ENCODE measurements around the gene NTHL1. TPM values are rescaled to one million over a fixed set of nuclear protein-coding genes. Genes with fewer than 3 reads are reported as not detected.

Gene NTHL1
- total and polyA plus RNA-seq, 3 experiments from 2014 or later, result 16.3 to 29.5 (median 28.7) TPM

- H3K27ac Mint-ChIP-seq, result no peak overlapping the region
- Histone ChIP-seq H3K9me3 (ENCODE audit: low read length) (no peaks in the 10 kb centered on the region), H3K27me3 (ENCODE audit: insufficient read depth, low read length, poor library complexity, severe bottlenecking) (no peaks in the 10 kb centered on the region), H3K4me1 (ENCODE audit: insufficient read depth, low read length) (no peaks in the 10 kb centered on the region), H3K36me3 (ENCODE audit: insufficient read depth, low read length) (no peaks in the 10 kb centered on the region), H3K27ac (ENCODE audit: low read depth, low read length) (no peak overlapping the region), H3K4me3 (ENCODE audit: low read length) (no peak overlapping the region)
- DNase-seq, result no peak
- no peaks in the 10 kb centered on the region for H3K4me1 Mint-ChIP-seq
- ChIA-PET CTCF (no interaction called here), POLR2A (no interaction called here)
- no peaks in the 10 kb centered on the region for H3K9me3 Mint-ChIP-seq
- peaks cover 0 to 71% (median 3%) of the 10 kb centered on the region in 3 donors for H3K36me3 Mint-ChIP-seq
- H3K27me3 Mint-ChIP-seq, result no peaks in the 10 kb centered on the region
- no peak overlapping the region for H3K4me3 Mint-ChIP-seq
Observed at GRCh38 chr16:2091547-2092255, 44.1 kb upstream of the NTHL1 start.

- H3K4me3 Mint-ChIP-seq, result peak overlapping the region in 1 of 7 donors; percentile 48
- H3K36me3 Mint-ChIP-seq, result peaks cover 0 to 68% (median 3%) of the 10 kb centered on the region in 3 donors
- Histone ChIP-seq H3K9me3 (ENCODE audit: low read length) (no peaks in the 10 kb centered on the region), H3K27me3 (ENCODE audit: insufficient read depth, low read length, poor library complexity, severe bottlenecking) (no peaks in the 10 kb centered on the region), H3K4me3 (ENCODE audit: low read length) (no peak overlapping the region), H3K36me3 (ENCODE audit: insufficient read depth, low read length) (no peaks in the 10 kb centered on the region), H3K4me1 (ENCODE audit: insufficient read depth, low read length) (no peaks in the 10 kb centered on the region), H3K27ac (ENCODE audit: low read depth, low read length) (no peak overlapping the region)
- ChIA-PET POLR2A (no interaction called here), CTCF (no interaction called here)
- H3K27me3 Mint-ChIP-seq, result no peaks in the 10 kb centered on the region
- H3K27ac Mint-ChIP-seq, result no peak overlapping the region
- peak in 3 of 5 donors; percentile 26 to 38 (median 35) for DNase-seq
- no peaks in the 10 kb centered on the region for H3K9me3 Mint-ChIP-seq
- no peaks in the 10 kb centered on the region for H3K4me1 Mint-ChIP-seq
Observed at GRCh38 chr16:2090777-2091546, 43.3 kb upstream of the NTHL1 start.

GRCh38 chr16:2090481-2090776 is 42.8 kb upstream of the NTHL1 start:
- no peak overlapping the region for H3K27ac ChIP-seq (ENCODE audit: low read depth, low read length)
- ChIA-PET POLR2A (interaction anchor here (0.5 kb wide), 1 partner anchor 51 kb away, joined by 4 read pairs; no protein-coding TSS in a partner anchor), CTCF (no interaction called here)
- no peaks in the 10 kb centered on the region for H3K9me3 ChIP-seq (ENCODE audit: low read length)
- peaks cover 0 to 64% (median 2%) of the 10 kb centered on the region in 3 donors for H3K36me3 Mint-ChIP-seq
- H3K36me3 ChIP-seq (ENCODE audit: insufficient read depth, low read length), result no peaks in the 10 kb centered on the region
- no peaks in the 10 kb centered on the region for H3K9me3 Mint-ChIP-seq
- H3K27me3 ChIP-seq (ENCODE audit: insufficient read depth, low read length, poor library complexity, severe bottlenecking), result no peaks in the 10 kb centered on the region
- H3K4me1 ChIP-seq (ENCODE audit: insufficient read depth, low read length), result no peaks in the 10 kb centered on the region
- H3K4me3 ChIP-seq (ENCODE audit: low read length), result no peak overlapping the region
- no peaks in the 10 kb centered on the region for H3K4me1 Mint-ChIP-seq
- DNase-seq, result no peak
- no peak overlapping the region for H3K27ac Mint-ChIP-seq
- H3K27me3 Mint-ChIP-seq, result no peaks in the 10 kb centered on the region
- peak overlapping the region in 1 of 7 donors; percentile 48 for H3K4me3 Mint-ChIP-seq

GRCh38 chr16:2089706-2090480 is 42.3 kb upstream of the NTHL1 start:
- POLR2A ChIA-PET, result interaction anchor here (0.5 kb wide), 1 partner anchor 51 kb away, joined by 4 read pairs; no protein-coding TSS in a partner anchor
- Histone ChIP-seq H3K27me3 (ENCODE audit: insufficient read depth, low read length, poor library complexity, severe bottlenecking) (no peaks in the 10 kb centered on the region), H3K36me3 (ENCODE audit: insufficient read depth, low read length) (no peaks in the 10 kb centered on the region), H3K4me3 (ENCODE audit: low read length) (no peak overlapping the region), H3K4me1 (ENCODE audit: insufficient read depth, low read length) (no peaks in the 10 kb centered on the region), H3K9me3 (ENCODE audit: low read length) (no peaks in the 10 kb centered on the region), H3K27ac (ENCODE audit: low read depth, low read length) (no peak overlapping the region)
- CTCF ChIA-PET, result no interaction called here
- DNase-seq, result no peak
- no peaks in the 10 kb centered on the region for H3K9me3 Mint-ChIP-seq
- H3K36me3 Mint-ChIP-seq, result peaks cover 0 to 65% (median 2%) of the 10 kb centered on the region in 3 donors
- no peaks in the 10 kb centered on the region for H3K4me1 Mint-ChIP-seq
- no peak overlapping the region for H3K4me3 Mint-ChIP-seq
- peak overlapping the region in 1 of 8 donors; percentile 85 for H3K27ac Mint-ChIP-seq
- no peaks in the 10 kb centered on the region for H3K27me3 Mint-ChIP-seq

- no peak overlapping the region for H3K27ac ChIP-seq (ENCODE audit: low read depth, low read length)
- no peaks in the 10 kb centered on the region for H3K4me1 Mint-ChIP-seq
- H3K27ac Mint-ChIP-seq, result peak overlapping the region in 2 of 8 donors; percentile 16 to 75
- DNase-seq, result no peak
- ChIA-PET POLR2A (no interaction called here), CTCF (no interaction called here)
- no peaks in the 10 kb centered on the region for H3K4me1 ChIP-seq (ENCODE audit: insufficient read depth, low read length)
- H3K27me3 Mint-ChIP-seq, result no peaks in the 10 kb centered on the region
- H3K9me3 Mint-ChIP-seq, result no peaks in the 10 kb centered on the region
- no peaks in the 10 kb centered on the region for H3K36me3 ChIP-seq (ENCODE audit: insufficient read depth, low read length)
- no peak overlapping the region for H3K4me3 ChIP-seq (ENCODE audit: low read length)
- H3K36me3 Mint-ChIP-seq, result peaks cover 0 to 61% (median 2%) of the 10 kb centered on the region in 3 donors
- H3K4me3 Mint-ChIP-seq, result no peak overlapping the region
- no peaks in the 10 kb centered on the region for H3K9me3 ChIP-seq (ENCODE audit: low read length)
- H3K27me3 ChIP-seq (ENCODE audit: insufficient read depth, low read length, poor library complexity, severe bottlenecking), result no peaks in the 10 kb centered on the region
Observed at GRCh38 chr16:2088759-2089358, 41.2 kb upstream of the NTHL1 start.

- Histone ChIP-seq H3K27ac (ENCODE audit: low read depth, low read length) (no peak overlapping the region), H3K36me3 (ENCODE audit: insufficient read depth, low read length) (no peaks in the 10 kb centered on the region), H3K9me3 (ENCODE audit: low read length) (no peaks in the 10 kb centered on the region), H3K4me3 (ENCODE audit: low read length) (no peak overlapping the region), H3K27me3 (ENCODE audit: insufficient read depth, low read length, poor library complexity, severe bottlenecking) (no peaks in the 10 kb centered on the region), H3K4me1 (ENCODE audit: insufficient read depth, low read length) (no peaks in the 10 kb centered on the region)
- Mint-ChIP-seq H3K27ac (peak overlapping the region in 2 of 8 donors; percentile 35 to 46), H3K4me3 (no peak overlapping the region), H3K27me3 (no peaks in the 10 kb centered on the region), H3K4me1 (peaks cover 0 to 2% (median 0%) of the 10 kb centered on the region in 3 donors), H3K9me3 (no peaks in the 10 kb centered on the region), H3K36me3 (peaks cover 0 to 65% (median 2%) of the 10 kb centered on the region in 3 donors)
- ChIA-PET CTCF (no interaction called here), POLR2A (no interaction called here)
- no peak for DNase-seq
Observed at GRCh38 chr16:2087748-2088631, 40.4 kb upstream of the NTHL1 start.

- Histone ChIP-seq H3K27ac (ENCODE audit: low read depth, low read length) (no peak overlapping the region), H3K4me3 (ENCODE audit: low read length) (no peak overlapping the region), H3K9me3 (ENCODE audit: low read length) (no peaks in the 10 kb centered on the region), H3K27me3 (ENCODE audit: insufficient read depth, low read length, poor library complexity, severe bottlenecking) (no peaks in the 10 kb centered on the region), H3K36me3 (ENCODE audit: insufficient read depth, low read length) (no peaks in the 10 kb centered on the region), H3K4me1 (ENCODE audit: insufficient read depth, low read length) (no peaks in the 10 kb centered on the region)
- Mint-ChIP-seq H3K36me3 (peaks cover 0 to 64% (median 2%) of the 10 kb centered on the region in 3 donors), H3K27ac (peak overlapping the region in 1 of 8 donors; percentile 35), H3K4me1 (peaks cover 0 to 3% (median 0%) of the 10 kb centered on the region in 3 donors), H3K4me3 (no peak overlapping the region), H3K27me3 (no peaks in the 10 kb centered on the region), H3K9me3 (no peaks in the 10 kb centered on the region)
- ChIA-PET POLR2A (no interaction called here), CTCF (no interaction called here)
- DNase-seq, result no peak
Observed at GRCh38 chr16:2086812-2087747, 39.4 kb upstream of the NTHL1 start.
